NB4 (cell line): ENCODE measurements around the gene MED13L.

Experiments
- DNase-seq: peaks from one replicate; pipeline ENCODE4 v3.0.0; 2010; ENCODE audit warnings: low read depth
- H3K4me3 ChIP-seq: one replicate; pipeline ENCODE4 v1.5.1; 2011; ENCODE audit warnings: mild to moderate bottlenecking, low read depth, low read length, moderate library complexity
- MYC ChIP-seq: IDR thresholded peaks from 2 replicates; pipeline ENCODE4 v1.6.1; 2011; ENCODE audit warnings: low read depth, low read length
- POLR2A ChIP-seq: IDR thresholded peaks from 2 replicates; pipeline ENCODE4 v1.6.1; 2011; ENCODE audit warnings: mild to moderate bottlenecking; ENCODE audit not compliant: insufficient read length; ENCODE audit errors: extremely low read depth
- TF ChIP-seq, protein P1 (sequence below): IDR thresholded peaks from one replicate; pipeline ENCODE4 v1.5.1; 2012; ENCODE audit warnings: low read depth, low read length
- TF ChIP-seq, protein P2 (sequence below): IDR thresholded peaks from 2 replicates; pipeline ENCODE4 v1.6.1; 2011; ENCODE audit warnings: low read depth, low read length

Gene MED13L

DNA sequence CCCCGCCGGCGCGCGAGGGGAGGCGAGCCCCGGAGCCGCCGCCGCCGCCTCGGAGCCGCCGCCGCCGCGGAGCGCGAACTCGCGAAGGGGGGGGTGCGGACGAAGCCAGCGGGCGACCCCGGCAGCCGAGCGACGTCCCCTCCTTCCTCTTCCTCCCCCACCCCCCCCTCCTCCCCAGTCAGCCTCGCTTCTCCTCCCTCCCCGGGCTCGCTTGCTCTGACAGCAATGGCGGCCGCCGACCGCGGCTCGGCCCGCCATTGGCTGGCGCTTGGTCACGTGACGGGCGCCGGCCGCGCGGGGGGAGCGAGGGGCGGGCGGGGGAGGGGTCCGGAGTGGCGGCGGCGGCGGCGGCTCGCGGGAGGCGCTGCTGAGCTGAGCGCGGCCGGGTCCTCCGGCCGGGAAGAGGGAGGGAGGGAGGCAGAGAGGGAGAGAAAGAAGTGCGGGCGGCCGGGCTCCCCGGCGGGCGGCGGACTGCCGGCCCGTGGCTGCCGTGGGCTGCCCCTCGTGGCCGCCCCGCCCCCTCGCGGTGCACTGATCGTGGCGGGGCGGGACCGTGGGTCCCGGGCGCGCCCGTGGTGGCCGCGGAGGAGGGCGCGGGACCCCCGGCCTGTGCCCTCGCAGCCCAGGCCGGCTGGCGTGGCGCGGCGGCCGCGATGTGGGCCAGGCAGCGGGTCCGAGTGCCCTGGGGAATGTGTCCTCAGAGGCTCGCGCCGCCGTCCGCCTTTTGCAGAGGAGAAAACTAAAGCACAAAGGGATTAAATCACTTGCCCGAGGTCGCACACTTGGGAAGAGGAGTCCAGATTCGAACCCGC, at the start of gene MED13L:
TSS of gene MED13L (minus strand) at position 227 of the 812 bp plus-strand sequence. CDS start 562 bp downstream, outside the sequence.
- H3K4me3 ChIP-seq: peak within 1 kb of the TSS; percentile 92
- peak; percentile 96 for DNase-seq
- TF ChIP-seq, protein P1, sequence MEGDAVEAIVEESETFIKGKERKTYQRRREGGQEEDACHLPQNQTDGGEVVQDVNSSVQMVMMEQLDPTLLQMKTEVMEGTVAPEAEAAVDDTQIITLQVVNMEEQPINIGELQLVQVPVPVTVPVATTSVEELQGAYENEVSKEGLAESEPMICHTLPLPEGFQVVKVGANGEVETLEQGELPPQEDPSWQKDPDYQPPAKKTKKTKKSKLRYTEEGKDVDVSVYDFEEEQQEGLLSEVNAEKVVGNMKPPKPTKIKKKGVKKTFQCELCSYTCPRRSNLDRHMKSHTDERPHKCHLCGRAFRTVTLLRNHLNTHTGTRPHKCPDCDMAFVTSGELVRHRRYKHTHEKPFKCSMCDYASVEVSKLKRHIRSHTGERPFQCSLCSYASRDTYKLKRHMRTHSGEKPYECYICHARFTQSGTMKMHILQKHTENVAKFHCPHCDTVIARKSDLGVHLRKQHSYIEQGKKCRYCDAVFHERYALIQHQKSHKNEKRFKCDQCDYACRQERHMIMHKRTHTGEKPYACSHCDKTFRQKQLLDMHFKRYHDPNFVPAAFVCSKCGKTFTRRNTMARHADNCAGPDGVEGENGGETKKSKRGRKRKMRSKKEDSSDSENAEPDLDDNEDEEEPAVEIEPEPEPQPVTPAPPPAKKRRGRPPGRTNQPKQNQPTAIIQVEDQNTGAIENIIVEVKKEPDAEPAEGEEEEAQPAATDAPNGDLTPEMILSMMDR: no peak
- TF ChIP-seq POLR2A (peak; percentile 42), MYC (no peak; the same call in 1 of the 2 replicates)
- TF ChIP-seq, protein P2, sequence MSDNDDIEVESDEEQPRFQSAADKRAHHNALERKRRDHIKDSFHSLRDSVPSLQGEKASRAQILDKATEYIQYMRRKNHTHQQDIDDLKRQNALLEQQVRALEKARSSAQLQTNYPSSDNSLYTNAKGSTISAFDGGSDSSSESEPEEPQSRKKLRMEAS: peak; percentile 59

DNA sequence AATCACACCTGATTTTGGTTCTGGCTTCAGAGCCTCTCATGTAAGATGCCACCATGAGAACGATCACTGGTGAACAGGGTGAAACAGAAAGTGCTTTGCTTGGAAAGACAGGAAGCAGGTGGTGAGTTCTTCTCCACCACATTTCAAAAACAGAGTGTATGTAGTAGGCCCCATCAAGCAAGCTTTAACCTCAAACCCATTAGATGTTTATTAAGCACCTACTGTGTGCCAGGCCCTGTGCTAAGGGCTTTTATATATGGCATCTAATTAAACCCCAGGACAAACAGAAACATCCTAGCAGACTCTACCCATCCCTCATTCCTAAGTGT, 47.8 kb upstream of the MED13L start:
- TF ChIP-seq, protein P2: no peak
- TF ChIP-seq MYC (no peak), POLR2A (no peak)
- TF ChIP-seq, protein P1: no peak
- DNase-seq: peak; percentile 70
- no peak overlapping the region for H3K4me3 ChIP-seq

DNA sequence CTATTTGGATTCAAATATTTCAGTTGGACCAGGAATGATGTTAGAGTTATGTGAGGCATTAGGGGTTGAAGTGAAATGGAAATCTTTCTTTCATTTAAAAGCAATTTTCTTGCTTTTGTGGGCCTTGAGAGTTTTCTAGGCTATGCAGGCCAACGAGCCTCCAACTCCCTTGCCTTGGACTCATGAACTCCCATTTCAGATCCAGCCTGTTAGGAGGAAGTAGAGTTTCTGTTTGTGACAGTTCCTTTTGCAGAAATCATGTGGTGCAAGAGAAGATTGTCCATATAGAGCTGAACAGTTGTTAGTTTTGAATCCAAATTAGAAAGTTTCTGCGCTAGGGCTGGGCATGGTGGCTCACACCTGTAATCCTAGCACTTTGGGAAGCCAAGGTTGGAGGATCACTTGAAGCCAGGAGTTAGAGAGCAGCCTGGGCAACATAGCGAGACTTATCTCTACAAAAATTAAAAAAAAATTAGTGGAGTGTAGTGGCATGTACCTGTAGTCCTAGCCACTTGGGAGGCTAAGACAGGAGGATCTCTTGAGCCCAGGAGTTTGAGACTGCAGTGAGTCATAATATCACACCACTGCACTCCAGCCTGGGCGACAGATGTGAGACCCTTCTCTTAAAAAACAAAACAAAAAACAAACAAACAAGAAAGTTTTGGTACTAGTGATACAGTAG, 47.3 kb upstream of the MED13L start:
- TF ChIP-seq MYC (peak; percentile 52; the same call in 1 of the 2 replicates), POLR2A (no peak)
- TF ChIP-seq, protein P1: no peak
- TF ChIP-seq, protein P2: peak; percentile 71
- DNase-seq: peak; percentile 79
- no peak overlapping the region for H3K4me3 ChIP-seq

DNA sequence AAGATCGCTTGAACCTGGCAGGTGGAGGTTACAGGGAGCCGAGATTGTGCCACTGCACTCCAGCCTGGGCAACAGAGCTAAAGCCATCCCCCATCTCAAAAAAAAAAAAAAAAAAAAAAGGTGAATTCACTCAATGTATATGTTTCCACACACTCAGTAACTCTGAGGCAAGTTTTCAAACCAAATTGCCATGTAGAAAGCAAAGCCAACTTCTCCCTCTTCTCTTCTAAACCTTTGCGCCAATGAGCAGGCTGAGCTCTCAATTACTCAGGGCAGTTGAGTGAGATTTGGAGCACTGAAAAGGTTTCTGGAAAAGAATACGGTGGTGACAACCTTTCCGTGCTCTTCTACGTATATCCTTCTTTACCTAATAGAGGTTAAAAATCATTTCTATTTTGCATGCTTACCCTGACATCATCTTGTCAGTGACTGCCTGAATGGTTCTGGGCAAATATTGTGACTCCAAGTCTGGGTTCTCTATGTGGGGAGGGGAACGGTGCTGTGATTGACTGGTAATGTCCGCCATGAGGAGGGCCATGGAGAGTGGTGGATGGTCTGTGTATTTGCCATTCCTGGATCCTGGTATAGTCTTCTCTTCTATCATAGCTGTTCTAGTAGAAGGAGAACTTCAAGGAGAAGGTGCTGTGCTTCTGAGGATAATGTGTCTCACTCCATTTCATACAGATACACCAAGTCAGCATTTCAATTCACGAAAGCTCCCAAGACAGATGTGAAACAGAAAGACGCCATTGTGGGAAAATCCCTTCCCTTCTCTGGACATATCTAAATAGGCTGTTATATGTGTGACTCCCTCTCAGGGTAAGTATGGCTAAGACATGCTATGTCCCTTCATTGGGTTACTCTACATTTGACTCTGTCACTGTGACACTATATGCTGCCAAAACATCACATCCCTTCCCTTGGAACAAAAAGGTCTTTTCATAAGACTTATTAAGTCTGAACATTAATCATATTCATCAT, 46.2 kb upstream of the MED13L start:
- TF ChIP-seq, protein P1: no peak
- TF ChIP-seq MYC (no peak), POLR2A (no peak)
- TF ChIP-seq, protein P2: no peak
- no peak overlapping the region for H3K4me3 ChIP-seq
- DNase-seq: peak; percentile 30

DNA sequence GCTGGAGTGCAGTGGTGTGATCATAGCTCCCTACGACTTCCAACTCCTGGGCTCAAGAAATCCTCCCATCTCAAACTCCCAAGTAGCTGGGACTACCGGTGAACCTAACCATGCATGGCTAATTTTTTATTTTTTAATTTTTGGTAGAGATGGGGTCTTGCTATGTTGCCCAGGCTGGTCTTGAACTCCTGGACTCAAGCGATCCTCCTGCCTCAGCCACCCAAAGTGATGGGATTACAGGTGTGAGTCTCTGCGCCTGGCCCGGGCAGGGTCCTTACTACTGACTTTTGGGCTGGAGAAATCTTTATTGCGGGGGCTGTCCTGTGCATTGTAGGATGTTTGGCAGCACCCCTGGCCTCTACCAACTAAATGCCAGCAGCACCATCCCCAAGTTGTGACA, 44.4 kb upstream of the MED13L start:
- no peak for DNase-seq
- TF ChIP-seq, protein P2: no peak
- TF ChIP-seq, protein P1: no peak
- TF ChIP-seq MYC (no peak), POLR2A (no peak)
- no peak overlapping the region for H3K4me3 ChIP-seq
